Activated CD4-positive, alpha-beta T cell treated with anti-CD3 and anti-CD28 coated beads, Interleukin-2, amount 50 U/mL, for 16 hours (primary cell): Measurements from ENCODE around the gene CWC27.
"Not testable (repeated sequence)": the region's sequence is repeated elsewhere in the genome, so short reads cannot be mapped to it uniquely, and the experiment has no call there.

Experiments used
- DNase-seq: peaks from one replicate; pipeline ENCODE4 v3.0.0-alpha.2; 2020

CWC27 gene

GRCh38 chr5:64853777-64854176 is 85.0 kb downstream of the CWC27 start:
- no peak for DNase-seq

GRCh38 chr5:64854855-64855254 is 86.1 kb downstream of the CWC27 start:
- no peak for DNase-seq

- DNase-seq = no peak
Observed at GRCh38 chr5:64859881-64860280, 91.2 kb downstream of the CWC27 start.

GRCh38 chr5:64861281-64861680 is 92.6 kb downstream of the CWC27 start:
- no peak for DNase-seq

- no peak for DNase-seq
Observed at GRCh38 chr5:64864171-64864570, 95.4 kb downstream of the CWC27 start.

- no peak for DNase-seq
Observed at GRCh38 chr5:64865662-64866061, 96.9 kb downstream of the CWC27 start.

- DNase-seq = no peak
Observed at GRCh38 chr5:64869419-64869818, 100.7 kb downstream of the CWC27 start.

- DNase-seq = no peak
Observed at GRCh38 chr5:64872044-64872443, 103.3 kb downstream of the CWC27 start.

GRCh38 chr5:64873441-64873840 is 104.7 kb downstream of the CWC27 start:
- DNase-seq = no peak

GRCh38 chr5:64874753-64875152 is 106.0 kb downstream of the CWC27 start:
- no peak for DNase-seq

GRCh38 chr5:64876203-64876602 is 107.5 kb downstream of the CWC27 start:
- DNase-seq = no peak

- DNase-seq = no peak
Observed at GRCh38 chr5:64880821-64881220, 112.1 kb downstream of the CWC27 start.

- DNase-seq = no peak
Observed at GRCh38 chr5:64883912-64884311, 115.2 kb downstream of the CWC27 start.

- no peak for DNase-seq
Observed at GRCh38 chr5:64884541-64884940, 115.8 kb downstream of the CWC27 start.

- DNase-seq = no peak
Observed at GRCh38 chr5:64887910-64888309, 119.2 kb downstream of the CWC27 start.

- DNase-seq = no peak
Observed at GRCh38 chr5:64895748-64896147, 127.0 kb downstream of the CWC27 start.

- DNase-seq = no peak
Observed at GRCh38 chr5:64899838-64900237, 131.1 kb downstream of the CWC27 start.

GRCh38 chr5:64900618-64901017 is 131.9 kb downstream of the CWC27 start:
- DNase-seq = no peak

- DNase-seq = not testable (repeated sequence)
Observed at GRCh38 chr5:64907399-64907798, 138.7 kb downstream of the CWC27 start.

- DNase-seq = no peak
Observed at GRCh38 chr5:64914396-64914795, 145.7 kb downstream of the CWC27 start.

GRCh38 chr5:64918083-64918482 is 149.4 kb downstream of the CWC27 start:
- DNase-seq = no peak

GRCh38 chr5:64921386-64921785 is 152.7 kb downstream of the CWC27 start:
- no peak for DNase-seq

GRCh38 chr5:64923151-64923685 is 154.5 kb downstream of the CWC27 start:
- no peak for DNase-seq

- peak; percentile 25 for DNase-seq
Observed at GRCh38 chr5:64925123-64925522, 156.4 kb downstream of the CWC27 start.

GRCh38 chr5:64929833-64930232 is 161.1 kb downstream of the CWC27 start:
- no peak for DNase-seq
